Lower leg skin (tissue), 3 donors: ENCODE data around the gene CYSTM1.

Source experiments
- POLR2A ChIP-seq, 2 donors: fragments of 450-650 bp; IDR thresholded peaks; one replicate each; pipeline ENCODE4 v1.6.1; 2016 to 2017; ENCODE audit warnings: antibody characterized with exemption in 2 of 2, mild to moderate bottlenecking in 1 of 2, moderate library complexity in 1 of 2
- TF ChIP-seq, protein P1 (sequence below), 3 donors: fragments of 450-650 bp; IDR thresholded peaks; one replicate each; pipeline ENCODE4 v1.5.1; 2016; ENCODE audit warnings: antibody characterized with exemption in 3 of 3, mild to moderate bottlenecking in 3 of 3, moderate library complexity in 2 of 3

DNA sequence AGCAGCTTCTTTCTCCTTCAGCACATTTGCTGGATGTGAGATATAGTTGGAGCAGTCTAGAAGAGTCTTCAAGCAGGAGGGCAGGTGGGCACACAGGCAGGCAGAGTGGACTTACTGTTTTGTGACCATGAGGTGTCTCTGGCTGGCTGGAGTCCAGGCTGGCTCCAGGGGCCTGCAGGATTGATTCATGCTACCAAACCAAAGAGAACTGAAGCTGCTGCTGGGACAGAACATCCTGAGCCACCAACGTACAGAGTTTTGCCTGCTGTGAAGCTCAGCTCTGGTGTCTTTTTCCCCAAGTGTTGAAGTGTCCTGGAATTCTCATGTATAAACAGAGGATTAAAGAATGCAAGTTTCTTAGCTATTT is 45.7 kb downstream of the CYSTM1 start:
- TF ChIP-seq, protein P1, sequence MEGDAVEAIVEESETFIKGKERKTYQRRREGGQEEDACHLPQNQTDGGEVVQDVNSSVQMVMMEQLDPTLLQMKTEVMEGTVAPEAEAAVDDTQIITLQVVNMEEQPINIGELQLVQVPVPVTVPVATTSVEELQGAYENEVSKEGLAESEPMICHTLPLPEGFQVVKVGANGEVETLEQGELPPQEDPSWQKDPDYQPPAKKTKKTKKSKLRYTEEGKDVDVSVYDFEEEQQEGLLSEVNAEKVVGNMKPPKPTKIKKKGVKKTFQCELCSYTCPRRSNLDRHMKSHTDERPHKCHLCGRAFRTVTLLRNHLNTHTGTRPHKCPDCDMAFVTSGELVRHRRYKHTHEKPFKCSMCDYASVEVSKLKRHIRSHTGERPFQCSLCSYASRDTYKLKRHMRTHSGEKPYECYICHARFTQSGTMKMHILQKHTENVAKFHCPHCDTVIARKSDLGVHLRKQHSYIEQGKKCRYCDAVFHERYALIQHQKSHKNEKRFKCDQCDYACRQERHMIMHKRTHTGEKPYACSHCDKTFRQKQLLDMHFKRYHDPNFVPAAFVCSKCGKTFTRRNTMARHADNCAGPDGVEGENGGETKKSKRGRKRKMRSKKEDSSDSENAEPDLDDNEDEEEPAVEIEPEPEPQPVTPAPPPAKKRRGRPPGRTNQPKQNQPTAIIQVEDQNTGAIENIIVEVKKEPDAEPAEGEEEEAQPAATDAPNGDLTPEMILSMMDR (IDR thresholded peaks at IDR 0.05) = no peak
- no peak for TF ChIP-seq POLR2A (IDR thresholded peaks at IDR 0.05)
